HG03135 (cell line): ENCODE measurements around the gene B3GALT4.

Experiments used
- ATAC-seq: cut with Tn5 transposase; IDR thresholded peaks from one replicate; pipeline ENCODE4 v1.9.1; 2021; ENCODE audit warnings: mild to moderate bottlenecking, moderate library complexity; ENCODE audit not compliant: unreplicated experiment

Gene B3GALT4

GRCh38 chr6:33288921-33289783, 12.2 kb downstream of the B3GALT4 start, which contains the start of the genes PFDN6 and WDR46:
TSS of gene PFDN6 (plus strand) at chr6:33289601. CDS start at chr6:33289857, 256 bp downstream.
TSS of gene WDR46 (minus strand) at chr6:33289239. CDS start at chr6:33289170, 69 bp downstream.
- ATAC-seq = peak; percentile 84

- ATAC-seq = peak; percentile 16
Measured at GRCh38 chr6:33289784-33290315, 12.9 kb downstream of the B3GALT4 start.

- ATAC-seq = no peak
Measured at GRCh38 chr6:33290459-33290858, 13.5 kb downstream of the B3GALT4 start.

GRCh38 chr6:33292996-33293682, 16.2 kb downstream of the B3GALT4 start:
- no peak for ATAC-seq

- ATAC-seq = no peak
Measured at GRCh38 chr6:33294086-33294823, 17.3 kb downstream of the B3GALT4 start.

- no peak for ATAC-seq
Measured at GRCh38 chr6:33295621-33296369, 18.9 kb downstream of the B3GALT4 start.

GRCh38 chr6:33296797-33297405, 20.0 kb downstream of the B3GALT4 start:
- no peak for ATAC-seq

- ATAC-seq = no peak
Measured at GRCh38 chr6:33297406-33297955, 20.6 kb downstream of the B3GALT4 start.

GRCh38 chr6:33297956-33298772, 21.2 kb downstream of the B3GALT4 start:
- no peak for ATAC-seq

- ATAC-seq = peak; percentile 26
Measured at GRCh38 chr6:33298773-33299236, 21.9 kb downstream of the B3GALT4 start, which contains the start of gene RGL2. TSS of gene RGL2 (minus strand) at chr6:33298942. CDS start at chr6:33298610, 332 bp downstream.

GRCh38 chr6:33299237-33299944, 22.5 kb downstream of the B3GALT4 start:
- peak; percentile 73 for ATAC-seq

- no peak for ATAC-seq
Measured at GRCh38 chr6:33301877-33302276, 25.0 kb downstream of the B3GALT4 start.

- no peak for ATAC-seq
Measured at GRCh38 chr6:33304216-33304615, 27.3 kb downstream of the B3GALT4 start.

GRCh38 chr6:33305052-33305451, 28.1 kb downstream of the B3GALT4 start:
- no peak for ATAC-seq

- no peak for ATAC-seq
Measured at GRCh38 chr6:33306356-33306755, 29.4 kb downstream of the B3GALT4 start.

GRCh38 chr6:33312361-33313104, 35.6 kb downstream of the B3GALT4 start:
- no peak for ATAC-seq

- ATAC-seq = peak; percentile 4
Measured at GRCh38 chr6:33313105-33313708, 36.3 kb downstream of the B3GALT4 start.
